ENCODE results near the gene PDE6G. TPM values are rescaled to one million over a fixed set of nuclear protein-coding genes. Genes with fewer than 3 reads are reported as not detected.
"Not testable (repeated sequence)": the region's sequence is repeated elsewhere in the genome, so short reads cannot be mapped to it uniquely, and the experiment has no call there.

Gene PDE6G
- total RNA-seq, 1 experiment from 2014 or later, result not detected

DNA sequence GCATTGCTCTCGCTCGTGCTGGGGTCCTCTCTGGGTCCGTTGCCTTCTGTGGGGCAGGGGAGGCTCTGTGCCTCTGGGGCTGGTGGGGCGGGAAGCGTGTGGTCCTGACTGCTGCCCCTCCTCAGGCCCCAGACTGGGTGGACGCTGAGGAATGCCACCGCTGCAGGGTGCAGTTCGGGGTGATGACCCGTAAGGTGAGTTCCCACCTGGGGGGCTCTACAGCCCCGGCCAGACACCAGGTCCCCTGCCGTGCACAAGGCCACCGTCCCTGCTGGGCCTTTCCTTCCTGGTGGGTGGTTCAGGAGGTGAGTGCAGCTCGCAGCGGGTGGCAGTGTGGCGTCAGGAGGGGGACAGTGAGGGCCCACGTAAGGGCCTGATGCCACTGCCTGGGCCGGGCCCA, 34.2 kb upstream of the PDE6G start:
- DNase-seq (ENCODE audit: low read depth, low spot score), result no peak
- in situ Hi-C loops (cut with HindIII; ENCODE audit: low pct_unique_long_range_greater_than_20kb, low sequenced_read_pairs), result no loop called here

DNA sequence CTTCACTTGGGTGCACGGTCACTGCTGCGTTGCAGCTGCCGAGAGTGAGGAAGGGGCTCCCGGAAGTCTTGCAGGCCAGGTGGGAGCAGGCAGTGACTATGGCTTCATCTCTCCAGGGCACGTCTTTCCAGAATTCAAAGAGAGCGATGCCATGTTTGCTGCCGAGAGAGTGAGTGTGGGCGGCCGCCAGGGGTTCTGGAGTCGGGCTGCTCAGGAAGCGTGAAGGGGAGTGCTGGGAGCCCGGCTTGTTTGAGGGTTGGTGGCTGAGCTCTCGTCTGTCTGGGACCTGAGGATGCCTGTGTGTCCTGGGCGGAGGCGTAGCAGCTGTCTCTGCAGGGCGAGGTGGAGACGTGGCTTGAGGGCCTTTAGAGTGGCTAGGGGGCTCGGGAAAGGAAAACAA, 33.7 kb upstream of the PDE6G start:
- in situ Hi-C loops (cut with HindIII; ENCODE audit: low pct_unique_long_range_greater_than_20kb, low sequenced_read_pairs), result no loop called here
- DNase-seq (ENCODE audit: low read depth, low spot score), result no peak

DNA sequence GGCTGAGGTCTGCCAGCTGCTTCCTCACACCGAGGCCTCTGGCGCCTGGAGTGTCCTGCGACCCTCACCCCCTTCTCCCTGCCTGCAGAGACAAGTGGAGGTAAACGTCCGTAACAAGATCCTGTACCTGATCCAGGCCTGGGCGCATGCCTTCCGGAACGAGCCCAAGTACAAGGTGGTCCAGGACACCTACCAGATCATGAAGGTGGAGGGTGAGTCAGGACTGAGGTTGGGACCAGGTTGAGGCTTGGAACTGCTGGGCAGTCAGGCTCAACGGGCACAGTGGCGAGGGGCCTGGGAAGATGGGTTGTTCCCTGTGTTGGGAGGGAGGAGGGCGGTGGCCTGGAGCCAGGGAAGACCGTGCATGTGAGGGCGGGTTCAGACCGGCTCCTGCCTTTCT, 32.3 kb upstream of the PDE6G start:
- no peak for DNase-seq (ENCODE audit: low read depth, low spot score)
- in situ Hi-C loops (cut with HindIII; ENCODE audit: low pct_unique_long_range_greater_than_20kb, low sequenced_read_pairs), result no loop called here

DNA sequence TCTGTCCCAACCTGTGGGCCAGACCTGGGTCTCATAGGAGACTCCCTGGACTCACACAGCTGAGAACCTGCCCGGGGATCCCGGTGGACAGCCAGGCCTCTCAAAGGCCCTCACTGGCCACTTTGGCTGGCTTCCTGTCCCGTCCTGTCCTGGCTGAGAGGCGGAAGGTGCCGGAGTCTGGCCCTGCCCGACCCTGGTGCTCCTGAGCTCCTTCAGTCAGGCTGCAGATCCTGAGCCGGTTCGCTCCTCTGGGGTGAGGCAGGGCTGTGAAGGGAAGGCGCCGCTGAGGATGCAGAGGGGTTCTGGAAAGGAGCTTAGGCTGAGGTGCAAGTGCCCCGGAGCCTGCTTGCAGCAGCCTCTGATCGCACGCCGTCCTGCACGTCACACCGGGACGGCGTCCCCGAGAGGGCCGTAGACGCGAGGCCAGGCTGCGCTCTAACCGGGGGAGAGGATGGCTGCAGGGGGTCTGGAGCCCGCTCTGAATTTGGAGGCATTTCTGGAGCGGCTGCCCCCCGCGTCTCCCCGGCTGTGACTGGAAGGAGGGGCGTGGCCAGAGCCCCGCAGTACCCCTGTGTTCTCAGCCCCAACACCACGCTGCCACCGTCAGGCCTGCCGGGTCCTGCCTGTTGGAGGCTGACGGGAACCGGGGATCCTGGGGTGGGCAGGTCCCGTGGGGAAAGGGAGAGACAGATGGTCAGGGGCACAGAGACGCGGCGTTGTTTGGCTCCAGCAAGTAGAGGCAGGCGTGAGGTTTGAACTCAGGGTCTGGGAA, 31.6 kb upstream of the PDE6G start:
- in situ Hi-C loops (cut with HindIII; ENCODE audit: low pct_unique_long_range_greater_than_20kb, low sequenced_read_pairs), result no loop called here
- DNase-seq (ENCODE audit: low read depth, low spot score), result no peak

DNA sequence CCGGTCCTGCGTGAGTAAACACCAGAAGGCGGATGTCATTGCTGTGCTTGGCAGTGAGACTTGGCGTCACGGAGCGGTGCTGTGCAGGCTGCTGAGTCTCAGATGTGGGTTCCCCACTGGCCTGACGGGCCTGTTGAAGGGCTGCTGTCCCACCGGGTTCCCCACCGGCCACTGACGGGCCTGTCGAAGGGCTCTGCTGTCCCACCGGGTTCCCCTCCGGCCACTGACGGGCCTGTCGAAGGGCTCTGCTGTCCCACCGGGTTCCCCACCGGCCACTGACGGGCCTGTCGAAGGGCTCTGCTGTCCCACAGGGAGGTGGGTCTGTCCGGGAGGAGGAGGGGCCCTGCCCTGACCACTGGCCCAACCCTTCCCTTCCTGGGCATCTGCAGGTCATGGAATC, 30.3 kb upstream of the PDE6G start:
- DNase-seq (ENCODE audit: low read depth, low spot score), result no peak
- in situ Hi-C loops (cut with HindIII; ENCODE audit: low pct_unique_long_range_greater_than_20kb, low sequenced_read_pairs), result no loop called here

DNA sequence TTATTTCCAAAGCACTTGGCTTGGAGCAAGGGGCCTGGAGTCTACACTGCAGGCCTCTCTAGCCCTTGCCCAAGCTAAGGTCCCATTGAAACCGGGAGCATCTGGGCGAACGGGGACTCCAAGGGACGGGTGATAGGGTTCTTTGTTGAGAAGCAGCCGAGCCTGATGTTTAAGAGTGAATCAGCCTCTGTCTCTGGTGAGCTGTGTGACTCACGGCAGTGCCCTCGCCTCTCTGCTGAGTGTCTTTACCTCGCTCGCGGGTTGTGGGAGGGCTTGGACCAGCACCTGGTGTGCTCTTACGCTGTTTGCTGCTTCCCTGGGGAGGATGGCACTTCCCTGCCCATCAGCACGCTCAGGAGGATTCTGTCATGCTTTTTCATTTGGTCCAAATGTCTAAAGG, 28.8 kb upstream of the PDE6G start:
- in situ Hi-C loops (cut with HindIII; ENCODE audit: low pct_unique_long_range_greater_than_20kb, low sequenced_read_pairs), result no loop called here

DNA sequence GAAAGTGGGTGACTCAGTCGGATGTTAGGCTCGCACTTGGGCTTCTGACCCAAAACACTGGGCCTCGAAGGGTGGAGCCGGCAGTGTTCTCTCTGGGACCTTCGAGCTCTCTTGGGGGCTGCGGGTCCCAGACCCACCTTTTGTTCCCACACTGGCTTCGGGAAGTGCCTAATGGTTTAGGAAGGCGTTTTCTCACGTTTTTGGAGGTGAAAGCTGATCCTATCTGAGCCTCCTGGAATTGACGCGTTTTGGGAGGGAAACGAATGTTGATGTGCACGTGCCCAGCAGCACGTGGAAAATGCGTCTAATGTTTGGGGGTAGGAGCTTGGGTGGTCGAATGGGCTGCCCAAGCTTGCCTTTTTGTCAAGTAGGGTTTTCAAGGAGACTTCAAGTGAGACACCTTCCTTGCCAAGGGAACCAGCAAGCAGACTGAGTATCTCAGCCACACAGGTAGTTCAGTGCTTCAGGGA, 28.1 kb upstream of the PDE6G start:
- in situ Hi-C loops (cut with HindIII; ENCODE audit: low pct_unique_long_range_greater_than_20kb, low sequenced_read_pairs), result no loop called here
- DNase-seq (ENCODE audit: low read depth, low spot score), result peak; percentile 40

More for the DNA sequence above, 28.8 kb upstream of the PDE6G start:
- peak; percentile 53 for DNase-seq (ENCODE audit: low read depth, low spot score)

DNA sequence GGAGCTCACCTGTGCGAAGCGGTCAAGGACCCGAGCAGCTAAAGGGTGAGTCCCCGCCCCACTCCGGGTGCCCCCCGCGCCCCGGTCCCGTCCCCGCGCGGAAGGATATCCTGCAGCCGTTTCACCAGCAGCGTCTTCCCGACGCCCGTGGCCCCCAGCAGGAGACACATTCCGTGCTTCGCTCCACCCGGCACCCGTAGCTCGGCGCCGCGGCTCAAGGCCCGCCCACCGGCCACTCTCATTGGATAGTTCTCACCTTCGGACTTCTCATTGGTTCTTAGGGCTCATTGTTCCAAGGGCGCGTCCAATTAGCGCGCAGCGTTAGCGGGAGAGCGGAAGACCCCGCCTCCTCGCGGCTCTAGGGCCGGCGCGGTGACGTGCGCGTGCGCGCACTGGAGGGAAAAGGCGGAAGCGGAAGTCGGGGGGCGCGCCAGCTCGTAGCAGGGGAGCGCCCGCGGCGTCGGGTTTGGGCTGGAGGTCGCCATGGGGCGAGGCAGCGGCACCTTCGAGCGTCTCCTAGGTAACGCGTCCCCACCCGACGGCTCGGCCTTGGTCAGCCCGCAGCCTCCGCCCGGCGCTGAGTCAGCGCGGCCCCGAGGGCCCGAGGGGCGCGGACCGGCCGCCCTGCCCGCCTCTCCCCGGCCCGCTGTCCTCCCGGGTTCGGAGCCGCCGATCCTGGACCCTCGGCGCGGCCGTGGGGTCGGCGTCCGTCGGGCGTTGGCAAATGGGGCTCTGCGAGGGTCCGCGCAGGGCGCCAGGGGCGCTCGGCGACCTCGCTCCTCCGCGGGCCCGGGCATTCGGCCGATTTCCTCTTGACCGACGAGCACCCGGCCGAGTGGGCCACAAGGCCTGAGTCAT, 27.5 kb upstream of the PDE6G start, which contains the start of the genes ARL16 and HGS:
Gene ARL16 (minus strand): TSS at position 214 of the 858 bp plus-strand sequence. CDS start 44 bp downstream, at position 170.
Gene HGS (plus strand): TSS at position 428 of the 858 bp plus-strand sequence. CDS start 56 bp downstream, at position 484.
- in situ Hi-C loops (cut with HindIII; ENCODE audit: low pct_unique_long_range_greater_than_20kb, low sequenced_read_pairs), result no loop called here
- peak; percentile 100 for DNase-seq (ENCODE audit: low read depth, low spot score)

DNA sequence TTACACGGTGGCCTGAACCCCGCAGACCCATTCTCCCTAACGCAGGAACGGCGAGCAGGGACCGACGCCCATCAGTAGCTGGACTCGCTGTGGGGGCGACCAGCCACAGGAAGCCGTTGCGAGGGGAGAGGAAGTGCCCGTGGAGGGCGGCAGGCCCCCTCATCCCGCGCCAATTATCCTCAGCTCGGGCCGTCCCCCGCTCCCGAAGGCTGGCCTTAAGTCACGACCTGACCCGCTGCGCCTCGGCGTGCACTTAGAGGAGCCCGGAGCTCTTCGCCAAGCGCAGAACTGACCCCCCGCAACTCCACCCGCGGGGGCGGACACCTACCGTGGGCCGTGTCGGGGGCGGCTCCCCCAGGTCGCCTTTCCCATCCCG, 26.9 kb upstream of the PDE6G start:
- no peak for DNase-seq (ENCODE audit: low read depth, low spot score)
- in situ Hi-C loops (cut with HindIII; ENCODE audit: low pct_unique_long_range_greater_than_20kb, low sequenced_read_pairs), result no loop called here

DNA sequence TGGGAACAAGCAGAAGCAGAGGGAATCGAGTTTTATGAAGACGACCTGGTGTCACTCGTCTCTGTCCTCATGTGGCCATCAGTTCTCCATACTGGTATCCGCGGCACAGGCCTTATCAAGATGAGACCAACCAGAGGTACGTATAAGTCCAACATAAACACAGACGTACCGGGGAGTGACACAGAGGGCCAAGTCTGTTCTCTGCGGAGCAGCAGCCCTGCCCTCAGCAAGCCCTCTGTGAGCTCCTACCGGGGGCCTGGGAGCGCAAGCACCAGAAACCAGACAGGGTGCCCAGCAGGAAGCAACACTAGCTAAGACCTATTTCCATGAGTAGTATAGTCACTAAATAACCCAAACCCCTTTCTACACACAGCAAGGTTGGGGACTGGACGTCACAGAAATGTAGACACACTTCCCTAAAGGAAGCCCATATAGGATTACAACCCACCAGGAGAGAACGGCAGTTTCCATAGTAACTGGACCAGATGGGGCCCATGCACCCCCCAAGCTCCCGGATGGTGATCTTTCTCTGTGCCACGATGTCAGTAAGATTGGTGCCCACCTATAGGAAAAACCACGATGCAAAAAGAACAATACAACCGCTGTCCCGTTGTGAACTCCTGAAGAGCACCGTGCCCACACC, 26.3 kb upstream of the PDE6G start:
- DNase-seq (ENCODE audit: low read depth, low spot score), result no peak
- in situ Hi-C loops (cut with HindIII; ENCODE audit: low pct_unique_long_range_greater_than_20kb, low sequenced_read_pairs), result no loop called here

DNA sequence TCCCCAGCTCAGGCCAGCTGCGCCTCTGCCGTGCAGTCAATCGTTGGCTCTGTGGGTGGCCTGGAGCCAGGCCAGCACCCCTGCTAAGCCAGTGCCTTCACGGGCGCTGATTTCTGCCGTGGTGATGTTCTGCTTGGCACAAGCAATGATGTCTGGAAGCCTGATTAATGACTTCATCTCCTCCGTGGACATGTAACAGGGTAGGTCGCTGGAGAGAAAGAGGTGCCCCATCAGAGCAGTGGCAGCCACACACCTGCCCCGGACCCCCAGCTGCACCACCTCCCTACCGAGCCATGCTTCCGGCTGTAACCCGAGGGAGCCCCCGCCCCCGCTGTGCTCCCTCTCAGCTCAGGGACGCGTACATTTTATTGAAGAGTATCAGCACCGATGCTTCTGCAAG, 25.3 kb upstream of the PDE6G start:
- in situ Hi-C loops (cut with HindIII; ENCODE audit: low pct_unique_long_range_greater_than_20kb, low sequenced_read_pairs), result no loop called here
- DNase-seq (ENCODE audit: low read depth, low spot score), result no peak

DNA sequence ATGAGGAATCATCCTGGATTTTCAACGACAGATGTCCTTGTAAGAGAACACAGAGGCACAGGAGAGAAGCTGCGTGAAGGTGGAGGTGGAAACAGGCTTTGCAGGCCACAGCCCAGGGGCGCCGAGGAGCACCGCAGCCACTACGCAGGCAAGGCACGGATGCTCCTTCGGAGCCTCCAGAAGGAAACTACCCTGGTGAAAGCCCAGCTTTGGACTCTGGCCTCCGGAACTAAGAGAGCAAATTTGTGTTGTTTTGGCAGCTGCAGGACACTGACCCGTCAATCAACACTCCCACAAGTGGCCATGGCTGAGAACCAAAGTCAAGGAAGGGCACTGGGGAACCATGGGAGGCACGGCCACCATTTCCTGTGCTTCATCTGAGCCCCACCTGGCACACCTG, 23.8 kb upstream of the PDE6G start:
- in situ Hi-C loops (cut with HindIII; ENCODE audit: low pct_unique_long_range_greater_than_20kb, low sequenced_read_pairs), result no loop called here

DNA sequence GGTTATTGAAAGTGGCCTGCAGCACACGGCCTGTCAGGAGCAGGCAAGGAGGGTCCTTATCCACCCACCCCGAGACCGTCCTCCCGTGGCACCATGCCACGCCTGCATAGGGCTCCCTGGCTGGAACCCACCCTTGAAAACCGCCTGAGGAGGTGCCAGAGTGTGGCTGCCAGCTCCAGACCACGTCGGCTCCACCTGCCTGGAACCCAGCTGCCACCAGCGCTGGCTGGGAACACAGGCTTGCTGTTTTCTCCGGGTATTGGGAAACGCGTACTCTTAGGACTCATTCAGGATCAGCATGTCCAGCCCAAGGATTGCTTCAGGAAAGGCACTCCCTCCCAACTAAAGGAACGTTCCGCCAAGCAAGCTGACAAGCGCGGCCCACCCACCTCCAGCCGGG, 20.6 kb upstream of the PDE6G start:
- DNase-seq (ENCODE audit: low read depth, low spot score), result no peak
- in situ Hi-C loops (cut with HindIII; ENCODE audit: low pct_unique_long_range_greater_than_20kb, low sequenced_read_pairs), result no loop called here

More for the DNA sequence above, 23.8 kb upstream of the PDE6G start:
- DNase-seq (ENCODE audit: low read depth, low spot score), result no peak

DNA sequence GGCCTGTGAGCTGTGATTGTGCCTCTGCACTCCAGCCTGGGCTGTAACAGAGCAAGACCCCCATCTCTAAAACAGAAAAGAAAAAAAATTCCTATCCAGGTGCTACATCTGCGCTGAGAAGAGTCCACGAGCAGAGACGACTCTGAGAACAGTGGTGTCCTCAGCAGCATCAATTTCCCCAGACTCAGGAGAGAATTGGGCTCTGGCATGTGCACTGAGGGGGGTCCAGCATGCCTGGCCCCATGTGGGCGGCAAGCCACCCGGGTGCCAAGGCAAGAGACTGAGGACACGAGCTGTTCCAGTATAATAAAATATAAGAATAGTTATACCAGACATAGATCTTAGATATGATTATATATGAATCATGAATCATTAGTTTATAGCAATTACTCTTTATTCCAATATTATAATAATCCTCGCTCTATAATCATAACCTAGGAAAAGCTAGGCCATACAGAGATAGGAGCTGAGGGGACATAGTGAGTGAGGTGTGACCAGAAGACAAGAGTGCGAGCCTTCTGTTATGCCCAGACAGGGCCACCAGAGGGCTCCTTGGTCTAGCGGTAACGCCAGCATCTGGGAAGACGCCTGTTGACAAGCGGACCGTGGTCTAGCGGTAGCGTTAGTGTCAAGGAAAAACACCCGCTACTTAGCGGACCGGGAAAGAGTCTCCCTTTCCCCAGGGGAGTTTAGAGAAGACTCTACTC, 19.3 kb upstream of the PDE6G start:
- in situ Hi-C loops (cut with HindIII; ENCODE audit: low pct_unique_long_range_greater_than_20kb, low sequenced_read_pairs), result not testable (repeated sequence)
- peak; percentile 71 for DNase-seq (ENCODE audit: low read depth, low spot score)

DNA sequence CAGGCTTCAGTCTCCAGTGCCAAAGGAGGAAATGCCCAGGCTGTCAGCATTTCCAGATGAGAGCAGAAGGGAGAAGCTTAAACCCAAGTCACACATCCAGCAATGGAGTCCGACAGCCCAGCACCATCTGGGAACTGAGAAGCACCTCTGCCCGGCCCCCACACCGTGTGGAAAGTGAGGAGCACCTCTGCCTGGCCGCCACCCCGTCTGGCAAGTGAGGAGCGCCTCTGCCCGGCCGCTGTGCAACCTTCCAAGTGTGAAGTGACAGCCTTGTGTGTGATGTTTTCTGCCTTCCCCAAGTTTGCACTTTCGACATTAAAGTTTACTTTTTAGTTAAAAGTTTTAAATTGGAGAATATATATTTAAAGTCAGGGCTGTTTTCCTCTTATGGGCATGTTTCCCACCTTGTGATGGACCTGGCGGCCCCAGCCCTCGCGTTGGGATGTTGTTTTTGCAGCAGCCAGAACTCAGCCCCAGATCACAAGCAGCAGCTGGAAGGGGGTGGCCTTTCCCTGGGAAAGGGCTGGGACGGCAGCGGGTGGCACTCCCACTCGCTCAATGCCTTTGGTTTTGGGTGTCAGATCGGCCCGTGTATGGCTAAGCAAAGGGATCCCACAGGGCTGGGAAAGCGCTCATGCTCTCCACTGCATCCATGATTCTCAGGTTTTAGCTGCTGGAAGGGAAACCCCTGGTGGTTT, 17.4 kb upstream of the PDE6G start:
- in situ Hi-C loops (cut with HindIII; ENCODE audit: low pct_unique_long_range_greater_than_20kb, low sequenced_read_pairs), result no loop called here
- DNase-seq (ENCODE audit: low read depth, low spot score), result no peak

DNA sequence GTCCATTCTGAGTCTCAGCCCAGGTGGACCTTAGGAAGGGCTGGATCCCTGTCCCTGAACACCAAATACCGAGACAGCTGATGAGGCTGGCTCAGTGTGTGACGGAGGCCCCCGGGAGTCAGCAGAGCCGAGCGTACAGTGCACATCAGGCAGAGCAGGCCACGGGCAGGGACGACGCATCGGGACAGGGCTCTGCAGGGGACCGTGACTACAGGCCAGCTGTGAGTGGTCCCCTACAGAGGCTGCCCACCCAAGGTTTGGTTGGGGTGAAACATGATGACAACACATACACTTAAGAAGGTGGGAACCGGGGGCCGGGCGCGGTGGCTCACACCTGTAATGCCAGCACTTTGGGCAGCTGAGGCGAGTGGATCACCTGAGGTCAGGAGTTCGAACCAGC, 16.6 kb upstream of the PDE6G start:
- in situ Hi-C loops (cut with HindIII; ENCODE audit: low pct_unique_long_range_greater_than_20kb, low sequenced_read_pairs), result no loop called here
- no peak for DNase-seq (ENCODE audit: low read depth, low spot score)

DNA sequence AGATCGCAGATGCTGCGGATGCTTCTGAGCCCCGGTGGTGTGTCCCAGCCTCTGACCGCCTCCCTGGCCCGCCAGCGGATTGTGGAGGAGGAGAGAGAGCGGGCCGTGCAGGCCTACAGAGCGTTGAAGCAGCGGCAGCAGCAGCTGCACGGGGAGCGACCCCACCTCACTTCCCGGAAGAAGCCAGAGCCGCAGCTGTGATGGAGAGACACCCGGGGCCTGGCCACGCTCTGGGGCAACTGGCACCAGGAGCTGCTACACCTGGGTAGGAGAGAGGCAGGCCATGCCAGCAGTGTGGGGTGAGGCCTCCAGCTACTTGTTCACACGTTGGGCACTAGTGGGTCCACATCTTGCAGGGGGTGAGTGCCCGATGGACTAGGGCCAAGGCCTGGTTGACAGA, 16.2 kb upstream of the PDE6G start:
- in situ Hi-C loops (cut with HindIII; ENCODE audit: low pct_unique_long_range_greater_than_20kb, low sequenced_read_pairs), result no loop called here
- DNase-seq (ENCODE audit: low read depth, low spot score), result no peak

Measured in SK-MEL-5 (cell line).